GM06990 (cell line): ENCODE data around the gene BIRC7.

Experiments used
- DNase-seq: peaks from one replicate; pipeline ENCODE4 v3.0.0-alpha.2; 2011; ENCODE audit not compliant: insufficient read length; ENCODE audit errors: extremely low read depth
- H3K27me3 ChIP-seq: replicated peaks from 2 replicates; pipeline ENCODE4 v1.6.0; 2011; ENCODE audit warnings: low read length; ENCODE audit not compliant: control insufficient read depth, insufficient read depth
- H3K36me3 ChIP-seq: 2 replicates; pipeline ENCODE4 v1.5.1; 2011; ENCODE audit warnings: low read length; ENCODE audit not compliant: control insufficient read depth, insufficient read depth
- H3K4me3 ChIP-seq: replicated peaks from 2 replicates; pipeline ENCODE4 v1.5.1; 2011; ENCODE audit warnings: low read depth, mild to moderate bottlenecking, control low read depth, low read length
- CTCF ChIP-seq: IDR thresholded peaks from 2 replicates; pipeline ENCODE4 v1.5.1; 2011; ENCODE audit warnings: low read length, control low read depth, mild to moderate bottlenecking, inconsistent platforms; ENCODE audit not compliant: insufficient read depth, poor library complexity, severe bottlenecking

The BIRC7 gene

GRCh38 chr20:63234693-63235398 is 859 bp upstream of the BIRC7 start:
- no peak for DNase-seq
- Histone ChIP-seq H3K4me3 (no peak overlapping the region), H3K27me3 (peaks cover 1% of the 10 kb centered on the region), H3K36me3 (no peaks in the 10 kb centered on the region)
- TF ChIP-seq CTCF: peak; percentile 62

GRCh38 chr20:63236116-63236837 is 572 bp downstream of the BIRC7 start:
- no peak for DNase-seq
- no peak overlapping the region for H3K4me3 ChIP-seq
- peaks cover 1% of the 10 kb centered on the region for H3K27me3 ChIP-seq
- H3K36me3 ChIP-seq: no peaks in the 10 kb centered on the region
- no peak for TF ChIP-seq CTCF

GRCh38 chr20:63238031-63238430 is 2.3 kb downstream of the BIRC7 start:
- H3K36me3 ChIP-seq: no peaks in the 10 kb centered on the region
- TF ChIP-seq CTCF: no peak
- H3K4me3 ChIP-seq: no peak overlapping the region
- no peak for DNase-seq
- H3K27me3 ChIP-seq: peaks cover 1% of the 10 kb centered on the region

GRCh38 chr20:63238514-63239125 is 2.9 kb downstream of the BIRC7 start:
- Histone ChIP-seq H3K36me3 (no peaks in the 10 kb centered on the region), H3K27me3 (peaks cover 1% of the 10 kb centered on the region), H3K4me3 (no peak overlapping the region)
- no peak for DNase-seq
- TF ChIP-seq CTCF: peak; percentile 3

- H3K36me3 ChIP-seq: no peaks in the 10 kb centered on the region
- no peak for TF ChIP-seq CTCF
- no peak overlapping the region for H3K4me3 ChIP-seq
- DNase-seq: no peak
- no peaks in the 10 kb centered on the region; the same call in 1 of the 2 replicates for H3K27me3 ChIP-seq
These were observed 3.7 kb downstream of the BIRC7 start for GRCh38 chr20:63239431-63239830.
